OCI-LY7 (cell line): ENCODE data around the gene CACNA2D4.
A peak's percentile ranks its signal among the peaks of the same experiment; 100 is the strongest.

Experiments
- EZH2phosphoT487 ChIP-seq: fragments of 200-600 bp; sonication (generic); IDR thresholded peaks from 2 replicates; pipeline ENCODE4 v1.6.1; 2018; ENCODE audit warnings: low read depth, borderline replicate concordance, mild to moderate bottlenecking, mixed run types, antibody characterized with exemption, low read length, moderate library complexity, mixed read lengths
- TF ChIP-seq, protein P1 (sequence below): fragments of 200-600 bp; sonication (generic); conservative IDR thresholded peaks from 2 replicates; pipeline ENCODE4 v1.5.1; 2014; ENCODE audit warnings: mild to moderate bottlenecking, antibody characterized with exemption, low read length, moderate library complexity, mixed read lengths

DNA sequence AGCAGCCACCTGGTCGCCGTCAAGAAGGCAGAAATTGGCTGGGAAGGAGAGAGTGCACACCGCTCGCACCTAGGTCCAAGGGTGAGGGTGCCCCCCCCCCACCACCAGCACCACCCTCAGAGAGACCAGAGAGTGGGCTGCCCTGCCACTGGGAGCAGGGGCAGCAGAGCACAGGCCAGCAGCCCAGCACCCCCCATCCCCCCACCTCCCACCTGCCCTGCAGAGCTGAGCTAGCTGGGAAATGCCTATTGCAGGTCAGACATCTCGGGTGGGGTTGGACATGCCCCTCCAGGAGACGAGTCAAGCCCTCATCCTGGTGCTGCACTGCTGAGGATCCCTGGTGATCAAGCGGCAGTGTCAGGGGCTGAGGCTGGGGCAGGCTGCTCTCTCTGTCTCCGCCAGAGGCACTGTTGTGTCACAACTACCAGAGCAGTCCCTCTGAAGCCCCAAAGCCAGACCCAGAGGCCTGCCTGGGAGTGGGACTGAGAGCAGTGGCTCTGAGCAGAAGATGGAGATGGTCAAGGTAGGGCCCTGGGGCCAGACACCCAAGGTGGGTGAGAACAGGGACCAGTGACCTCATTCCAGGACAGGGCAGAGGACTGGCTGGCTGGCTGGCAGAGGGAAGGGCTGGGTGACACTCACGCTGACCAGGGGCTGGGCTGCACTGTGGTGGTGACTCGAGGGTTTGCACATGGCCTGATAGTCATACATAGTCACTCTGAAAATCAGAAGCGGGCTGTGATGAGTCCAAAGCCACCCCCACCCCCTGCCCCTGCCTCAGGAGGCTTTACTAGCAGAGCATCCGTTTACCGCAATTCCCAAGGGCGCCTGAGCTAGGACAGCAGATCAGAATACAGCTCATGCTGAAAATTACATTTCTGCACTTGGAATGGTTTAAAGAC, 117.8 kb downstream of the CACNA2D4 start:
- TF ChIP-seq, protein P1, sequence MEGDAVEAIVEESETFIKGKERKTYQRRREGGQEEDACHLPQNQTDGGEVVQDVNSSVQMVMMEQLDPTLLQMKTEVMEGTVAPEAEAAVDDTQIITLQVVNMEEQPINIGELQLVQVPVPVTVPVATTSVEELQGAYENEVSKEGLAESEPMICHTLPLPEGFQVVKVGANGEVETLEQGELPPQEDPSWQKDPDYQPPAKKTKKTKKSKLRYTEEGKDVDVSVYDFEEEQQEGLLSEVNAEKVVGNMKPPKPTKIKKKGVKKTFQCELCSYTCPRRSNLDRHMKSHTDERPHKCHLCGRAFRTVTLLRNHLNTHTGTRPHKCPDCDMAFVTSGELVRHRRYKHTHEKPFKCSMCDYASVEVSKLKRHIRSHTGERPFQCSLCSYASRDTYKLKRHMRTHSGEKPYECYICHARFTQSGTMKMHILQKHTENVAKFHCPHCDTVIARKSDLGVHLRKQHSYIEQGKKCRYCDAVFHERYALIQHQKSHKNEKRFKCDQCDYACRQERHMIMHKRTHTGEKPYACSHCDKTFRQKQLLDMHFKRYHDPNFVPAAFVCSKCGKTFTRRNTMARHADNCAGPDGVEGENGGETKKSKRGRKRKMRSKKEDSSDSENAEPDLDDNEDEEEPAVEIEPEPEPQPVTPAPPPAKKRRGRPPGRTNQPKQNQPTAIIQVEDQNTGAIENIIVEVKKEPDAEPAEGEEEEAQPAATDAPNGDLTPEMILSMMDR: peak; percentile 72
- no peak for TF ChIP-seq EZH2phosphoT487
